Hematopoietic multipotent progenitor cell treated with erythropoietin and hydrocortisone succinate and interleukin-3 and kit ligand, for 4 days (in vitro differentiated cells): ENCODE results near the gene PARP8.
"Not testable (repeated sequence)": the region's sequence is repeated elsewhere in the genome, so short reads cannot be mapped to it uniquely, and the experiment has no call there.

Source experiments
- DNase-seq: peaks from one replicate; pipeline ENCODE4 v3.0.0-alpha.2; 2015

Gene PARP8

DNA sequence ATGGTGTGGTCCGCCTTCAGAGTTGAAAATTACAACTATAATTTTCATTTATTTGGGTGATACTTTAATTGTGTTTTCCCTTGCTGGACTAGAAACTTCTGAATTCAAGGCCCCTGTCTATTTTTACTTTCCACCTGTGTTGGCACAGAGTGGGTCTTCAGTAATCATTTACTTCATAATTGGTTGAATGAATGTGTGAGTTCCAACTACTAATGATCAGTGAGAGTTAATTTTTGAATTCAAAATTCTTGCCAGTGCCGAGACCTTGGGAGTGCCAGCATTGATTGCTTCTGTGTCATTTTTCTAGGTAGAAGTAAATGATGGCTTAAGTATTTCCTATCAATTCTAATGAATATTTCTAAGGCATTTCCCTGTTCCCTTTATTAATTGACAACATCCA lies 61.4 kb downstream of the PARP8 start:
- no peak for DNase-seq

- DNase-seq = no peak
Measured at GRCh38 chr5:50730336-50730735, 63.9 kb downstream of the PARP8 start.

DNA sequence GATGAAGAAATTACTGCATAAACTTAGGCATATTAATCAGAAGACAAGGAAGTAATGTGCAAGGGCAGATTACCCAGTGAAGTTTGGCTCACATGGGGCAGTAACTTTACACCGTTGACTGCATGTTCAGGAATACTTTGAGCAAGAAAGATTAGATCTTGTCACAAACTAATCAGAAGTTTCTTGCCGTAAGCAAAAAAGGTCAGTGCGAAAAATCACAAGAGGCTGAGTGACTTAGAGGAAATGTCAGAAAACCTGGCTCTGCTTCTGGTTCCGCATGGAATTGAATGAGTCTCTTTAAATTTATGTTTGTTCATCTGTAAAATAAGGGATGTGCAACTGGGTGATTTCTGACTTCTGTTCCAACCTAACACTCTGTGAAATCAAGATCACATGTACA lies 64.4 kb downstream of the PARP8 start:
- DNase-seq = no peak

DNA sequence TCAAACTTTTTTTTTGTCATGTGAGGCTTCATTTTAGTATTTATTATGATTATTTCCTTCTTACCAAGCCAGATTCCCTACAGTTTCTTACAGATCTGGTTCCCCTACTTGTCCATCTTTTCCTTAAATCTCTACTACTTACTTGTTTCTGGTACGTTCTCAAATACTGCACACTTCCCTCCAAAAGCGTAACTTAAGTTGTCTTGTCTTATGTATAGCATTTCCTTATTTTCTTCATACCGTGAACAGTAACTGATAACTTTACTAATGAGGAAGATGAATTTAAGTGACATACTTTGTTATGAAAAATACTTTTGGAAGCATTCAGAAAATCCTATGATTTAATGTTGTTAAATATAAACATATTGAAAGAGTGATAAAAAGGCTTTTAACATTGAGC lies 67.3 kb downstream of the PARP8 start:
- DNase-seq = no peak

DNA sequence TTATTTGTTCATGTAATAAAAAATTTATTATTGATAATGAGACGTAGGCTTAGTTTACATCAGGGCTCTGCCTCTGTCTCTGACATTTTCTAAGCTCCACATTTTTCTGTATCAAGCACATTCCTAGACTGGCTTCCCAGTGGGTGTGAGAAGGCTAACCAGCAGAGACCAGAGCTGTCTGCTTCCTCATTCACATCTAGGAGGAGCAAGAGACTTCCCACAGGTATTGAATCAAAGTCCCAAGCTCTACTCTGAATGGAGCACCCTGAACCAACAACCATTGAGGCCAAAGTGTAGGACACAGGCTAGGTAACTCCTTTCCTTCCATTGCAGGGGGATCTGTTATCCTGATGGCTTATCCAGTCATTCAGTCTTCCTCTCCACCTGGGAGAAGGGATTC lies 72.4 kb downstream of the PARP8 start:
- DNase-seq = no peak

GRCh38 chr5:50740832-50741231 lies 74.4 kb downstream of the PARP8 start:
- DNase-seq = no peak

GRCh38 chr5:50744776-50745175 lies 78.3 kb downstream of the PARP8 start:
- peak; percentile 22 for DNase-seq

GRCh38 chr5:50745221-50745910 lies 78.9 kb downstream of the PARP8 start:
- no peak for DNase-seq

- DNase-seq = no peak
Measured at GRCh38 chr5:50749181-50749580, 82.7 kb downstream of the PARP8 start.

DNA sequence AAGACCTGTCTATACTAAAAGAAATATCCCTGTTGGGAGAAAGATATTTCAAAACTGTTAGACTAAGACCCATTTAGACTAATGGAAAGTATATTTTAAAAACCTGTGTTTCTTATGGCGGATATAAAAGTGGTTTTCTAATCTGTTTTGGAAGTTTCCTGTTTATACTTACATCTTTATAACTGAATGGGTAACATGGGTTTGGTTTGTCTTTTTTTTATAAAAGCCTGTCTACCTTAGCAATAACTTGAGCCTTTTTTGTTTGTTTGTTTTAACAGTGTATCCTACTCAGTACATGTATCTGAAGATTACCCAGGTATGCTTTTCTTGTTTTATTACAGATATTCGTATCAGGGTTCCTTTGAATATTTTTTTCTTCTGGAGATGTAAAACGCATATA lies 83.4 kb downstream of the PARP8 start:
- DNase-seq = no peak

DNA sequence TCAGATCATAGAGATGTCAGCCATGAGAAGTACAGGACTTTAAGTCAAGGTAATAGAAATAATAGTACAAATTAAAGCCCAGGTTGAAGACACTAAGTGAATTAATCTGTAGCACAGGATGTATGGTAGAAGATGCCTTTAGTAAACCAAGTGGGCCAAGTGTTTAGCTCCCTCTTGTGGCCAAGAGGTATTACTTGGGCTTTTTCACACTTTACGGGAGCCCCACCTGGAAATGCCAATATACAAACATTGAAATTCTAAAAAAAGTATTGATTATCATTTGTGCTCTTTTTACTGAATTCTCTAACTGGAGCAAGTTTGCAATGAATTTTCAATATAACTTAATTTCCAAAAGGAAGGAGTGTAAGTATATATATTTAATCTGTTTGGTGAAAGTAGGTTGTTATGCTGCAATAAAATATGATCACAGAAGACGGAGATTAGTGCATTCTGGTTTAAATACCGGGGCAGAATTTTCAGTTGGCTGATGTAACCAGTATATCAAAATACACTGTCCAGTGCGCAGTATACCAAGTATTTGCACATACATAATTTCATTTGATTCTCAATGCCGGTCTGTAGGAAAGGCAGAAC lies 84.7 kb downstream of the PARP8 start:
- DNase-seq = peak; percentile 85

- no peak for DNase-seq
Measured at GRCh38 chr5:50752800-50753199, 86.4 kb downstream of the PARP8 start.

DNA sequence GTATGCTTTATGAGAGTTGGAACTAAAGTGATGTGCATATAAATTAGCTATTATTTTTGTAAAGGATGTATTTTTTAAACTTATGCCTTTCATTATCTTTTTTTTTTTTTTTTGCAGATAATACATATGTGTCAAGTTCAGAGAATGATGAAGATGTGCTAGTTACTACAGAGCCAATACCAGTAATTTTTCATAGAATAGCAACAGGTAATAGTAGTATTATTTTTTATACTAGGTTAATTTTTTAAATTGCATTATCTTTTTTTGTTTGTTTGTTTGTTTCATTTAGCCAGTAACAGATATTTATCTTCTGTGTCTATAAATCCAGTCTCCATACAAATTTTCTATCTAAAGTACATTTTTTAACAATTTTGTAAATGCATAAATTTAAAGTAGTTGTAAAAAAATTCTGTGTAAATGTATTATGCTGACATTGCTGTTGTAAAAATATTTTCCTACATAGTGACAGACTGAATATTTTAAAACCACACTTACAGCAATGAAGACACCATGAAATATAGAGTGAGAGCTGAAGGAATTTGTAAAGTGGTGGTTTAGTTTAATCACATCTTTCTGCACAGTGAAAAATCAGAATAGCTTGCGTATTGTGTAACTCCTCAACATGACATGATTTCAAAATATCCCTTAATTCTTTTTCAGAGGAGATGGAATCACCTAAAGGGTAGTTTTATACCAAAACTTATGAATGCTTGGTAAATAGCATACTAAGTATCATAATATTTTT lies 93.3 kb downstream of the PARP8 start:
- DNase-seq = no peak

- DNase-seq = no peak
Measured at GRCh38 chr5:50763351-50763750, 96.9 kb downstream of the PARP8 start.

DNA sequence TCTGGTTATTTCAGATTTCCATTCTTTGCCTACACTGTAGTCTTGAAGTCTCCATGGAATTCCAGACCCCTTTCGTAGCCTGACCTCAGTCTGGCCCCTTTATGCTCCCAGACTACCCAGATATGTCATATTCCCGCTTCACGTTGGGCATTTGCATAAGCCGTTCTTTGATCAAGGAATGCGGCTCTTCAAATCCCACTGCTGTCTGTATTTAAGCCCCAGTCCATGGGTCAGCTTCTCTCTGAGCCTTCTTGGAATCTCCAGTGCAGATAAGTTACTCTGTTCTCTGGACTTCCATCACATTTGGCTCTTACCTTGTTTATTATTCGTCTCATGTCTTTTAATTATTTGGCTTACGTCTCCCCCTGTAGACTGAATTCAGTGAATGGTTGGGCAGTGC lies 97.4 kb downstream of the PARP8 start:
- DNase-seq = no peak

- no peak for DNase-seq
Measured at GRCh38 chr5:50766042-50766441, 99.6 kb downstream of the PARP8 start.

DNA sequence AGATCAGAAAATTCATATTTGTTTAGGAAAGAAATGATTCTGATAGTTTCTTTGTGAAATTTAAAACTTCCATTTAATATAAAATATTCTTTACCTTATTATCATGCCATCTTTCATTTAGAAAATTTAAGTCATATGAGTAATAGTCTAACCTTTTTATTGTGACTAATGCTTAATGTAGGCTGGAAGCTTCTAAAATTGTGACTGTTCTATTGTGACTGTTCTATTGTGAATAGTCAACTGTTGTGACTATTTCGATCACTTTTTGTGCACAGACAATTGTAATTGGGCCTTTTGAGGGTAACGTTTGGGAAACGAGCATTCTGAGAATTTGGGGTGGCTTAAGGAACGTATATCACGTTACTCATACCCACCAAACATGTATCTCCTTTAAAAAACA lies 100.0 kb downstream of the PARP8 start:
- no peak for DNase-seq

DNA sequence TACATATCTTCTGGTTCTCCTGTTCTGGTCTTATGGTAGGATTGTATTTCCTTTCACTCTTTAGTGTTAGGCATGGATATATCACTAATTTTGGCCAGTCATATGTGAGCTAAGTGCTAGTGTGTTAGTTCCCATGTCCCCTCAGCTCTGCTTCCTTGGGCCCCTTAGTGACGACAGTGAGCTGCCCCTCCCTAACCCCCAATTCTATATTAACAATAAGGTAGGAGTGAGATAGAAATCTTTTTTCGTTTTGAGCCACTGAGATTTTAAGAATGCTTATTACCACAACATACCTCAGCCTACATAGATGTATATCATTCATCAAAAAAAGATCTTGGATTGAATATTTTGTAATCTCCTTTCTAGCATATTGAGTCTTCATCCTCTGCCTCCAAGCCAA lies 100.5 kb downstream of the PARP8 start:
- no peak for DNase-seq

GRCh38 chr5:50767588-50767987 lies 101.2 kb downstream of the PARP8 start:
- no peak for DNase-seq

DNA sequence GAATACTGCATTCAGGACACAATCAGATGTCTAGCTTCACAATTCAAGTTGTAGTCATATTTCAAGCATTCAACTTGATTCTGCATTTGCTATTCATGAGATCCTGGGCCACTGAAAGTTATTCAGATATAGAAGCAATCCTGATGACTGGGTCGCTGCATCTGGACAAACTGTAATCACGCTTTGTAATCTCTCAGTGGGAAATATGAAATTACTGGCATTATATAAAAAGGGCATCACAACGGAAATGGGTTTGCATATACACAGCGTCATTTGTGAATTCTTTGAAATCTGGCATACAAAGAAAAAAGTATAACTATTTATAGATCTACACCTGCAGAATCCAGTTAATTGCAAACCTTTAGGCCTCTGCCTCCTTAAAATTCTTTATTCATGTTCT lies 102.2 kb downstream of the PARP8 start:
- no peak for DNase-seq

GRCh38 chr5:50770441-50770840 lies 104.0 kb downstream of the PARP8 start:
- no peak for DNase-seq

DNA sequence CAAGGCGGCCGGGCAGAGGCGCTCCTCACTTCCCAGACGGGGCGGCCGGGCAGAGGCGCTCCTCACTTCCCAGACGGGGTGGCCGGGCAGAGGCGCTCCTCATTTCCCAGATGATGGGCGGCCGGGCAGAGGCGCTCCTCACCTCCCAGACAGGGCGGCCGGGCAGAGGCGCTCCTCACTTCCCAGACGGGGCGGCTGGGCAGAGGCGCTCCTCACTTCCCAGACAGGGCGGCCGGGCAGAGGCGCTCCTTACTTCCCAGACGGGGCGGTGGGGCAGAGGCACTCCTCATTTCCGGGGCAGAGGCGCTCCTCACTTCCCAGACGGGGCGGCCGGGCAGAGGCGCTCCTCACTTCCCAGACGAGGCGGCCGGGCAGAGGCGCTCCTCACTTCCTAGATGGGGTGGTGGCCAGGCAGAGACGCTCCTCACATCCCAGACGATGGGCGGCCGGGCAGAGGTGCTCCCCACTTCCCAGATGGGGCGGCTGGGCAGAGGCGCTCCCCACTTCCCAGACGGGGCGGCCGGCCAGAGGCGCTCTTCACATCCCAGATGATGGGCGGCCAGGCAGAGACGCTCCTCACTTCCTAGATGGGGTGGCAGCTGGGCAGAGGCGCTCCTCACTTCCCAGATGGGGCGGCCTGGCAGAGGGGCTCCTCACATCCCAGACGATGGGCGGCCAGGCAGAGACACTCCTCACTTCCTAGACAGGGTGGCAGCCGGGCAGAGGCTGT lies 108.2 kb downstream of the PARP8 start:
- not testable (repeated sequence) for DNase-seq

- no peak for DNase-seq
Measured at GRCh38 chr5:50786073-50786472, 119.6 kb downstream of the PARP8 start.

- no peak for DNase-seq
Measured at GRCh38 chr5:50791813-50792212, 125.4 kb downstream of the PARP8 start.
